HG03520 (cell line): ENCODE results near the gene RILPL1.
A peak's percentile ranks its signal among the peaks of the same experiment; 100 is the strongest.
"Not testable (repeated sequence)": the region's sequence is repeated elsewhere in the genome, so short reads cannot be mapped to it uniquely, and the experiment has no call there.

Source experiments
- ATAC-seq: cut with Tn5 transposase; IDR thresholded peaks from one replicate; pipeline ENCODE4 v1.9.1; 2021; ENCODE audit warnings: mild to moderate bottlenecking, moderate library complexity; ENCODE audit not compliant: unreplicated experiment

Gene RILPL1, protein sequence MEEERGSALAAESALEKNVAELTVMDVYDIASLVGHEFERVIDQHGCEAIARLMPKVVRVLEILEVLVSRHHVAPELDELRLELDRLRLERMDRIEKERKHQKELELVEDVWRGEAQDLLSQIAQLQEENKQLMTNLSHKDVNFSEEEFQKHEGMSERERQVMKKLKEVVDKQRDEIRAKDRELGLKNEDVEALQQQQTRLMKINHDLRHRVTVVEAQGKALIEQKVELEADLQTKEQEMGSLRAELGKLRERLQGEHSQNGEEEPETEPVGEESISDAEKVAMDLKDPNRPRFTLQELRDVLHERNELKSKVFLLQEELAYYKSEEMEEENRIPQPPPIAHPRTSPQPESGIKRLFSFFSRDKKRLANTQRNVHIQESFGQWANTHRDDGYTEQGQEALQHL

DNA sequence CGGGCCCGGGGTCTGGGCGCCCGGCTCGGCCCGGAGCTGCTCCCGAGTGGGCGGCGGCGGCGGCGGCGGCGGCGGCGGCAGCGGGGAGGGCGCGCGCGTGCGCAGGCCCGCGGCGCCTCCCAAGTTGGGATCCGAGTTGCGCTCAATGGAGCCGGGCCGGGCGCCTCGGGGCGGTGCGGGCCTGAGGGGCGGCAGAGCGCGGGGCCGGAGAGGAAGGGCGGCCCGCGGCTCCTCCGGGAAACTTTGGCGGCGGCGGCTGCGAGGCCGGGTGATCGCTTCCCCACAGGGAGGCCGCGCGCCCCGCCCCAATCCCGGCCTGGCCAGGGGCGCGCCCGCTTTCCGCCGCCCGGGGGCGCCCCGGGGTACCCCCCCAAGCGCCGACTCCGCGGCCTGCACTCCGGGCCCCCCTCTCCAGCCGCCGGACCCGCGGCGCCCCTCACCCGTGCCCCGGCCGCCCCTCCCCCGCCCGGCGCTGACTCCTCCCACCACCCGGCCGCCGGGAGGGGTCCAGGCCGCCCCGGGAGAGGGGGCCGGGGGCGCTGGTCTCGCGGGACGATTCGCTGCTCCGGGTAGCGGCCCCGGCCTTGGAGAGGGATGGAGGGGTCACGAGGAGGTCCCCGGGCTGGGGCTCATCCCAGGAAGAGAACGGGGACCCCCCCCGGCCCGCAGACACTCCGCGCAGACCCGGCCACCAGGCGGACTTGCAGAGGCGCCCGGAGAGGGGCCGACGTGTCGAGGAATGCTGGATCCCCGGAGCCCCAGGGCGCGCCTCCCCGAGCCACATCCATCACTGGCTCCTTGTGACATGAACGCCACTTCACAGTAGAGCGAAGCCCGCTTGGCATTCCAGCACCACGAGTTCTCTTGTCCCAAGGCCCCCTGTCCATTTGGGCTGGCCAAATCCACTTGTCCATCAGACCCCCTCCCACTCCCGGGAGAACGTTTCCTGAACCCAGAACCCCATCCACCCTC is at the start of gene RILPL1:
RILPL1 (minus strand) TSS at position 48 of the 972 bp plus-strand sequence. CDS start 237 bp downstream, outside the sequence.
- peak; percentile 50 for ATAC-seq

DNA sequence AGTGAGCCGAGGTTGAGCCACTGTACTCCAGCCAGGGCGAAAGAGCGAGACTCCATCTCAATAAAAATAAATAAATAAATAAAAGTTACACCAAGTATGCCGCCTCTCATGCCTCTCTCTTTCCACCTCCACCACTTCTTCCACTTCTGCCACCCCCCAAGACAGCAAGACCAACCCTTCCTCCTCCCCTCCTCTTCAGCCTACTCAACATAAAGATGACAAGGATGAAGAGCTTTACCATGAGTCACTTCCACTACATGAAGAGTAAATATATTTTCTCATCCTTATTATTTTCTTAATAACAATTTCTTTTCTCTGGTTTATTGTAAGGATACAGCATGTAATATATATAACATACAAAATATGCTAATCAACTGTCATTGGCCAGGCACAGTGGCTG is 47.3 kb upstream of the RILPL1 start:
- ATAC-seq = no peak

DNA sequence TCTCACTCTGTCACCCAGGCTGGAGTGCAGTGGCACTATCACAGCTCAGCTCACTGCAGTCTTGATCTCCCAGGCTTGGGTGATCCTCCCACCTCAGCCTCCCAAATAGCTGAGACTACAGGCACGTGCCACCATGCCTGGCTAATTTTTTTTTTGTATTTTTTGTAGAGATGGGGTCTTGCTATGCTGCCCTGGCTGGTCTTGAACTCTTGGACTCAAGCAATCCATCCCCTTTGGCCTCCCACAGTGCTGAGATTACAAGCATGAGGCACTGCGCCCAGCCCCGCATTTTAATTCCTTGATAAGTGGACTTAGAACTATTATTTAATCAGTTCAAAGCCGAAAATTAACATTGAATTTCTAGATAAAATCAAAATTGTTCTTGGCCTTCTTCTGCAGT is 45.3 kb upstream of the RILPL1 start:
- ATAC-seq = not testable (repeated sequence)

DNA sequence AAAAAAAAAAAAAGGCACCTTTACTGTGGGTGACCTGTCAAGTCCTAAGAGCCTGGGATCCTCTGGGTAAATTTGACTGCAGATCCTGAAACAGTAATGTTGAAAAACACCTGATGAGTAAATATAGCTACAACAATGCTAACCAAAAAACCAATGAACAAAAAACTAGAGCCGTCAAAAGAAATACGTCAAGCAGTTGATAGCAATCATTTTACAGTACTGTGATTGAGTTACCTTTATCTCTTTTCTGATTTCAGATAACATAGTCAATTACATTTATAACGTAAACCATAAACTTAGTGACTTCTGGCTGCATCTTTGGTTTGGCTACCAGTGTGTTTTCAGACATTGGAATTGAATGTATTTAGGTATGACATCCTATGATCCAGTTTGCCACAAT is 44.7 kb upstream of the RILPL1 start:
- ATAC-seq = no peak

DNA sequence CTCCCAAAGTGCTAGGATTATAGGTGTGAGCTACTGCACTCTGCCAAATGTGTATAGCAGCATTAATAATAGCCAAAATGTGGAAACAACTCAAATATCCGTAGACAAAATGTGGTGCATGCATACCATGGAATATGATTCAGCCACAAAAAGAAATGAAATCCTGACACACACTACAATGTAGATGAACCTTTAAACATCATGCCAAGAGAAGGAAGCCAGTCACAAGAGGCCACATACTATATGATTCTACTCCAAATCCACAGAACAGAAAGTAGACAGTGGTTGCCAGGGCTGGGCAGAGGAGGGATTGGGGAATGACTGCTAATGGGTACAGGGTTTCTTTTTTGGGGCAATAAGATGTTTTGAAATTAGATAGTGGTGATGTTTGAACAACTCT is 43.1 kb upstream of the RILPL1 start:
- ATAC-seq = no peak

DNA sequence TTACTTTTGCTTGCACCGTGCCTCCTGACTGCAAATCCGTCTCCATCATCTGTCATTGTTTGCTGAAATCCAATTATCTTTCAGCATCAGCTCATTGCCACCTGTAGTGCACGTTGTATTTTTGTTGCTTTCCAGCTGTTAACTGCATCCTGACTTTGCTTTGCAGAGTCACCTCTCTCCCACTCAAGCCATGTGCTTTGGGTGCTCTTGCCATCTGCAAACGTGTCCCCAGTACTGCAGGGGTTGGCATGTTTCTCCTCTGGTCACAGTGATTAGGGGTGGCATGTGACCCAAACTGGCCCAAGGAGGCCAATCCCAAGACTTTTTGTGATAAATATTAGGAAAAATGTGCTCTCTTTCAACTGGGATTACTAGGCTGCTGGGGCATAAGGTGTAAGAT is 40.4 kb upstream of the RILPL1 start:
- ATAC-seq = no peak

DNA sequence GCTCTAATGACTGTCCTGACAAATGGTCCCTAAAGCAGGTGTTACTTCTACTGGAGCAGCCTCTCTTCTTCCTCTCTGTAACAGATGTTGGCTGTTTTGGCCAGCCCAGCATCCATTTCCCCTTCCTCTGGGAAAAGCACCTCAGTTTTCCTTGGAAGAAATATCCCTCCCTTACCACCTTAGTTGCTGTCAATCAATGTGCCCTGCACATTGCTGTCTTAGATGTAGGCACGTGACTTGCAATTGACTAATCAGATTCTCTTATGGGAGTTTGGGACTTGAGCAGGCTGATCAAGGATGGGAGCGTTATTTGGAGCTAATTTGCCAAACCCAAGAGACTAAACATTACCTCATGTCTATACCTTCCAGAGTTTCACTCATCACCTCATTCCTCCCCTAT is 38.9 kb upstream of the RILPL1 start:
- no peak for ATAC-seq

DNA sequence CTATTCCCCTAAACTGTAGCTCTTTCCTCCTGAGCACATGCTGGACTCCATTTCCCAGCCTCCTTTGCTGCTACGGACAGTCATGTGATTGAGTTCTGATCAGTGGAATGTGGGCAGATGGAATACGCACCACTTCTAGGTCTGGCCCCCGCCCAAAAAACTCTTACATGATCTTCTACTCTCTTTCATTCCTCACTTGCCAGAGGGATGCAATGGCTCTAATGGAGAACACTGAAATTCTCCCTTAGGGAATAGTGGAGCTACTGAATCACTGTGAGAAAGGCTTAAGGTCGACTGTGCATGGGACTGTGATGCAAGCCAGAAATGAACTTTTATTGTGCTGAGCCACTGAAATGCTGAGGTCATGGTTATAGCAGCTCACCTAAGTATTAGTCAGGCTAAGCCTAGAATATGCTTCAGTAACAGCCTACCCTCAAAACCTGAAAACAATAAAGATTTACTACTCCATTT is 37.9 kb upstream of the RILPL1 start:
- no peak for ATAC-seq

DNA sequence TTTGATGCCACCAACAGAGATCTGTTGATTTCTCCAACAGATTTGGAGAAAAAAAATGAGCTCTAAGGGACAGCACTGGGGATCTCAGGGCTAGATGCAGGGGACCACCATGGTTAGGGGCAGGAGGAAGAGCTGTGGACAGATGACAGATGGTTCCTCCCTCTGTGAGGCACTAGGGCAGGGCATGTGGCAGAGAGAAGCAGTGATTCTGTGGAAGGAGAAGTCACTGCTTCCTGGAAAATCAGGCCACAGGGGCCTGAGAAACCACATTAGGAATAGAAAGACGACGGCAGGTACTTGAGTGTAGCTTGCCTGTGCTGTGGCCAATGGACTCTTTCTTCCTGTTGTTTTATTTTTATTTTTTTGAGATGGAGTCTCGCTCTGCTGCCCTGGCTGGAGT is 25.9 kb upstream of the RILPL1 start:
- ATAC-seq = no peak

DNA sequence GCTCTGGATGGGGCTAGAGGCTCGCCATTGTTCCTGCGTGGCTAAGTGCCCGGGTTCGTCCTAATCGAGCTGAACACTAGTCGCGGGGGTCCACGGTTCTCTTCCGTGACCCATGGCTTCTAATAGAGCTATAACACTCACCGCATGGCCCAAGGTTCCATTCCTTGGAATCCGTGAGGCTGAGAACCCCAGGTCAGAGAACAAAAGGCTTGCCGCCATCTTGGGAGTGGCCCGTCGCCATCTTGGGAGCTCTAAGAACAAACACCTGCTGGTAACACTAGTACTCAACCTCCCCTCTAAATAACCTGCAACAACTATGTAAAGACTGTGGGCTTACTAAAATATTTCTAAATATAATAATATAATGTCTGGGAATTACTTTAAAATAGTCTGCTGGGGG is 25.0 kb upstream of the RILPL1 start:
- not testable (repeated sequence) for ATAC-seq

DNA sequence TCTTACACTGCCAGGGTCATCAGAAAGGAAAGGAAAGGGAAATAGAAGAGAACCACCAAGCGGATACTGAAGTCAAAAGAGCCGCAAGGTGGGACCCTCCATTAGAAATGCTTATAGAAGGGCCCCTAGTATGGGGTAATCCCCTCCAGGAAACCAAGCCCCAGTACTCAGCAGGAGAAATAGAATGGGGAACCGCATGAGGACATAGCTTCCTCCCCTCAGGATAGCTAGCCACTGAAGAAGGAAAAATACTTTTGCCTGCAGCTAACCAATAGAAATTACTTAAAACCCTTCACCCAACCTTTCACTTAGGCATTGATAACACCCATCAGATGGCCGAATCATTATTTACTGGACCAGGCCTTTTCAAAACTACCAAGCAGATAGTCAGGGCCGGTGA is 21.3 kb upstream of the RILPL1 start:
- ATAC-seq = not testable (repeated sequence)

DNA sequence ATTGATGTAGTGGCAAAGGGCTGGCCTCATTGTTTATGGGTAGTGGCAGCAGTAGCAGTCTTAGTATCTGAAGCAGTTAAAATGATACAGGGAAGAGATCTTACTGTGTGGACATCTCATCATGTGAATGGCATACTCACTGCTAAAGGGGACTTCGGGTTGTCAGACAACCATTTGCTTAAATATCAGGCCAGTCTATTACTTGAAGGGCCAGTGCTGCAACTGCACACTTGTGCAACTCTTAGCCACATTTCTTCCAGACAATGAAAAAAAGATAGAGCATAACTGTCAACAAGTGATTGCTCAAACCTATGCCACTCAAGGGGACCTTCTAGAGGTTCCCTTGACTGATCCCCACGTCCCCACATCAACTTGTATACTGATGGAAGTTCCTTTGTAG is 20.6 kb upstream of the RILPL1 start:
- not testable (repeated sequence) for ATAC-seq

DNA sequence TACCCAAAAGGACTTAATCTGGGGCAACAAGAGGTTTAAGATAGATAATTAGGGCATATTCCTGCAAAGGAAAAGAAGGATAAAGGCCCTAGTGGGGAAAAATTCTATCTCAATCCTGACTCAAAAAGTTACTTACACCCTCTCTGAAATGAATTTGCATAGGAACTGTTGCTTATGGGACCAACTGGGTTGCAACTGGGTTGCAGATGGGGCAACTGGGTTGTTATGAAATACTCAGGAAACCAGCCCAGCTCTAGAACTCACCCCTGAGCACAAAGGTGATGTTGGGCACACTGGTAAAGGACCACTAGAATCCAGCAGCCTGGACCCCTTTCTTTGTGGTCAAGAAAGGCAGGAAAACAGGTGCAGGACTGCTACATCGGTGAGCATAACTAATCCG is 17.2 kb upstream of the RILPL1 start:
- no peak for ATAC-seq

DNA sequence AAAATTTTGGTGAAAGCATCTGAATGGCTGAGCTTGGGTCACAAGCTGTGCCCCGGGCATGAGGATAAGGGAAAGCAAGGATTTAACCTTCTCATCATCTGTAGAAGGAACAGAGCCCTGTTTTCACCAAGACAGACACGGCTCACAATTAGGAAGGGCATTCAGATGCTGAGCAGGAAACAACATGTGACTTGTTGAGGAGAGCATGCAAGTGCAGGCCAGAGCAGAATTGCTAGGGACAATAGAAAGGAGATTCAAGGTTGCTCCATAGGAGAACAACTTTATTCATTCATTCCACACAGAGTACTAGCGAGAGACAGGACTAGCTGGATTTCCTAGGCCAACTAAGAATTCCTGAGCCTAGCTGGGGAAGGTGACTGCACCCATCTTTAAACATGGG is 14.6 kb upstream of the RILPL1 start:
- ATAC-seq = no peak

DNA sequence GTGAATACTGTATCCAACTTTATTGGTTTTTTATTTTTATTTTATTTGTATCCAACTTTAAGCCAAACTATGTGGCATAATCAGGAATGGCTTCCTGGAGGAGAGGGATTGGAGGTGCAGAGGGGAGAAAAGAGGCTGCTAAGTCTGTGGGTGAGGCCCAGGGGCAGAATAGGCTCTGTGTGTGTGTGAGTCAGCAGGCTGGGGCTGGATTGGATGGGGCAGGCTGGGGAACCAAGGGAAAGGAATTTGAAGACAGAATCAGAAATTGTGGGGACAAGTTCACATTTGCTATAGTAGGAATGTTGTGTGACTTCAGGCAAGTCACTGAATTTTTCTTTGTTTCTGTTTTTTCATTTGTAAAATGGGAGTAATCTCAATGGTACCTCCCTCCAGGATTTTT is 12.8 kb upstream of the RILPL1 start:
- no peak for ATAC-seq

DNA sequence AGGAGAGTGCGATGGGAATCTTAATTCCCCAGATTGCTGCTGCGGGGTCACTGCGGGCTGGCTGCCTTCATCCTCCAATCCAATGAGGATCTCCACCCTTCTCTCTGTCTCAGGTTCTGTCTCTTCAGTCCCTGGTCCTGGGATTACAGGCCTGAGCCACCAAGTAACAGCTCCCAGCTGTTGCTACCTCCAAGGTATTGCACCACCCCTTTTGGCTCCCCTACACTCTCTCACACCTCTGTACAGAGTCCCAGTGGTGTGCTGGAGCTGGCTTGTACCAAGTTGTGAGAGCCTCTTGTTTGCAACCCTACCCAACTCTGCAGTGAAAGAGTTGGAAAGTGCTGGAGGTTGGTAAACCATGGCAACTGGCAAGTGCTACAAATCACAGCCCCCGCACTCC is 10.0 kb upstream of the RILPL1 start:
- ATAC-seq = no peak

DNA sequence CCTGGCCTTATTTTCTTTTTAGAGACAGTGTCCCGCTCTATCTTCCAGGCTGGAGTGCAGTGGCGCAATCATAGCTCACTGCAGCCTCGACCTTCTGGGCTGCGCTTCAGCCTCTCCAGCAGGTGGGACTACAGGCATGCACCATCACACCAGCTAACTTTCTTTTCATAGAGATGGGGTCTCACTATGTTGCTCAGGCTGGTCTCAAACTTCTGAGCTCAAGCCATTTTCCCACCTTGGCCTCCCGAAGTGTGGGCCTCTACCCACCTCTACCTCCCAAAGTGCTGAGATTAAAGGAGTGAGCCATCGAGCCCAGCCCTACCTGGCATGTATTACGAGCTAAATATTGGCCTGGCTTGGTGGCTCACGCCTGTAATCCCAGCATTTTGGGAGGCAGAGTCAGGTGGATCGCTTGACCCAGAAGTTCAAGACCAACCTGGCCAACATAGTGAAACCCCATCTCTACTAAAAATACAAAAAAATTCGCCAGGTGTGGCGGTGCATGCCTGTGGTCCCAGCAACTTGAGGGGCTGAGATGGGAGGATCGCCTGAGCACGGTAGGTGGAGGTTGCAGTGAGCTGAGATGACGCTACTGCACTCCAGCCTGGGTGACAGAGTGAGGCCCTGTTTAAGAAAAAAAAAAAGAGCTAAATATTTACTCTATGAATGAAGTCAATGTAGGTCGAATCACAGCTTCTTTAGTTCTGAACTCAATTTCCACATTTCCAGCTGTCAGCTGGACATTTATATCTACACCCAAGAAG is 7.6 kb upstream of the RILPL1 start:
- no peak for ATAC-seq

DNA sequence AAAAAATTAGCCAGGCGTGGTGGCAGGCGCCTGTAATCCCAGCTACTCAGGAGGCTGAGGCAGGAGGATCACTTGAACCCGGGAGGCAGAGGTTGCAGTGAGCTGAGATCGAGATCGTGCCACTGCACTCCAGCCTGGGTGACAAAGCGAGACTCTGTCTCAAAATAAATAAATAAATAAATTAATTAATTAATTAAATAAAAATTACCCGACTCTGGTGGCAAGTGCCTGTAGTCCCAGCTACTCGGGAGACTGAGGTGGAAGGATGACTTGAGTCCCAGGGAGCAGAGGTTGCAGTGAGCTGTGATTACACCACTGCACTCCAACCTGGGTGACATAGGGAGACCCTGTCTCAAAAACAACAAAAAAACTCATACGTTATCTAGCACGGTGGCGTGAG is 2.4 kb upstream of the RILPL1 start:
- ATAC-seq = not testable (repeated sequence)

DNA sequence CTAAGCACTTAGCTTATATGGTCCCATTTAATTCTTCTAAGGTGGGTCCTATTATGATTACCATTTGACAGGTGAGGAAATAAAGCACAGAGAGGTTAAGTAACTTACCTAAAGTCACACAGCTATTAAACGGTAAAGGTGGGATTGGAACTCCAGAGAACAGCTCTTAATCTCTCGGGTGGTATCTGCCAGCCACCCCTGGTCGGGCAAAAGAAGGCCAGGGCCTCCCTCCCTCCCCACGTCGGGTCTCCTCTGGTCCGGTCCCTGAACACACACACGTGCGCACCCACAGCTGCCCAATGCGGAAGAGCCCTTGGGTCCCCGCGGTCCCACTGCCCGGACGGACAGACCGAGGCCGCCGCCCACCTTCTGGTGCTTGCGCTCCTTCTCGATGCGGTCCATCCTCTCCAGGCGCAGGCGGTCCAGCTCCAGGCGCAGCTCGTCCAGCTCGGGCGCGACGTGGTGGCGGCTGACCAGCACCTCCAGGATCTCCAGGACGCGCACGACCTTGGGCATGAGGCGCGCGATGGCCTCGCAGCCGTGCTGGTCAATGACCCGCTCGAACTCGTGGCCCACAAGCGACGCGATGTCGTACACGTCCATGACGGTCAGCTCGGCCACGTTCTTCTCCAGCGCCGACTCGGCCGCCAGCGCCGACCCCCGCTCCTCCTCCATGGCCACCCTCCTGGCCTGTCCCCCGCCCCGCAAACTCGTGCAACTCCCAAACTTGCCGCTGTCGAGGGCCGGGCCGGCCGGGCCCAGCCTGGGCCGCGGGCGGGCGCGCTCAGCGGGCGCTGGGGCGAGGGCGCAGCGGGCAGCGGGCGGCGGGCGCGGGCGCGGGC is 490 bp downstream of the RILPL1 start:
- peak; percentile 26 for ATAC-seq

DNA sequence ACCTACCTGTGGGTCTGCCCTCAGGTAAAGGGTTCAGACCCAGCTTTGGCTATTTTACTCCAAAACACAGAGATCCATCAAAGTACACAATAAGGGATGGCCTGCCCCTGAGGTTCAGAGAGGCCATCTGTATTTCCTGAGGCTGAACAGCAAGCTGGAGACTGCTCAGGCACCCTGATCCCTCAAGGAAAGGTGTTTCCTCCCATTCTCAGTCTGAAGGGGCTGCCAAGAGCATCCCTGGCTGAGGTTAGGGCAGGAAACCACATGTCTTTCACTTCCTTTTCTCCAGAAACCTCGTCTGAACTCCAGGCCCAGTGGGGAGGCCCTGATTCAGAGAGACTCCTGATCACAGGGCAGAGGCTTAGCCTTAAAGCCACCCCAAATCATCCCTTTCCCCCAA is 1.5 kb downstream of the RILPL1 start:
- no peak for ATAC-seq
